ENCODE results near the gene EPHX1.

GRCh38 chr1:225862581-225862950 is 52.6 kb downstream of the EPHX1 start:
- no peak for TF ChIP-seq CTCF (IDR thresholded peaks at IDR 0.05; ENCODE audit: low read depth, low read length, missing input control)
- no peak for TF ChIP-seq MAX (IDR thresholded peaks at IDR 0.05)
- no peak for TF ChIP-seq SP1 (IDR thresholded peaks at IDR 0.05)
- TF ChIP-seq REST (IDR thresholded peaks at IDR 0.05) = no peak

Data from liver (tissue), 3 donors.